ENCODE results near the gene UTS2.

The UTS2 gene

GRCh38 chr1:7827126-7827955 lies 25.5 kb downstream of the UTS2 start:
- no peaks in the 10 kb centered on the region for H3K4me1 ChIP-seq
- H3K9ac ChIP-seq, result no peak overlapping the region
- H3K27me3 ChIP-seq (ENCODE audit: control insufficient read depth, insufficient read depth, low read length), result no peaks in the 10 kb centered on the region
- no peak overlapping the region for H3K4me2 ChIP-seq (ENCODE audit: low read length)
- TF ChIP-seq, protein P1, sequence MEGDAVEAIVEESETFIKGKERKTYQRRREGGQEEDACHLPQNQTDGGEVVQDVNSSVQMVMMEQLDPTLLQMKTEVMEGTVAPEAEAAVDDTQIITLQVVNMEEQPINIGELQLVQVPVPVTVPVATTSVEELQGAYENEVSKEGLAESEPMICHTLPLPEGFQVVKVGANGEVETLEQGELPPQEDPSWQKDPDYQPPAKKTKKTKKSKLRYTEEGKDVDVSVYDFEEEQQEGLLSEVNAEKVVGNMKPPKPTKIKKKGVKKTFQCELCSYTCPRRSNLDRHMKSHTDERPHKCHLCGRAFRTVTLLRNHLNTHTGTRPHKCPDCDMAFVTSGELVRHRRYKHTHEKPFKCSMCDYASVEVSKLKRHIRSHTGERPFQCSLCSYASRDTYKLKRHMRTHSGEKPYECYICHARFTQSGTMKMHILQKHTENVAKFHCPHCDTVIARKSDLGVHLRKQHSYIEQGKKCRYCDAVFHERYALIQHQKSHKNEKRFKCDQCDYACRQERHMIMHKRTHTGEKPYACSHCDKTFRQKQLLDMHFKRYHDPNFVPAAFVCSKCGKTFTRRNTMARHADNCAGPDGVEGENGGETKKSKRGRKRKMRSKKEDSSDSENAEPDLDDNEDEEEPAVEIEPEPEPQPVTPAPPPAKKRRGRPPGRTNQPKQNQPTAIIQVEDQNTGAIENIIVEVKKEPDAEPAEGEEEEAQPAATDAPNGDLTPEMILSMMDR (IDR thresholded peaks at IDR 0.05), result no peak
- no peak overlapping the region for H3K4me3 ChIP-seq (ENCODE audit: low read depth, low read length)
- no peaks in the 10 kb centered on the region for H3K9me3 ChIP-seq (ENCODE audit: control insufficient read depth, low read length)
- H3K79me2 ChIP-seq, result no peaks in the 10 kb centered on the region
- H3K36me3 ChIP-seq (ENCODE audit: control insufficient read depth, insufficient read depth, low read length), result no peaks in the 10 kb centered on the region
- H3K27ac ChIP-seq, result no peak overlapping the region
- no peak overlapping the region for H2AFZ ChIP-seq

- Histone ChIP-seq H3K36me3 (ENCODE audit: control insufficient read depth, insufficient read depth, low read length) (no peaks in the 10 kb centered on the region), H3K9ac (no peak overlapping the region), H3K9me3 (ENCODE audit: control insufficient read depth, low read length) (no peaks in the 10 kb centered on the region), H3K79me2 (no peaks in the 10 kb centered on the region), H3K4me2 (ENCODE audit: low read length) (no peak overlapping the region), H2AFZ (no peak overlapping the region), H3K4me1 (no peaks in the 10 kb centered on the region), H3K27ac (no peak overlapping the region), H3K27me3 (ENCODE audit: control insufficient read depth, insufficient read depth, low read length) (no peaks in the 10 kb centered on the region), H3K4me3 (ENCODE audit: low read depth, low read length) (no peak overlapping the region)
- TF ChIP-seq, protein P1 (IDR thresholded peaks at IDR 0.05), result no peak
Measured at GRCh38 chr1:7826363-7826762, 26.5 kb downstream of the UTS2 start.

- no peaks in the 10 kb centered on the region for H3K36me3 ChIP-seq (ENCODE audit: control insufficient read depth, insufficient read depth, low read length)
- H3K27ac ChIP-seq, result no peak overlapping the region
- H3K4me3 ChIP-seq (ENCODE audit: low read depth, low read length), result no peak overlapping the region
- no peaks in the 10 kb centered on the region for H3K9me3 ChIP-seq (ENCODE audit: control insufficient read depth, low read length)
- H2AFZ ChIP-seq, result no peak overlapping the region
- H3K4me2 ChIP-seq (ENCODE audit: low read length), result no peak overlapping the region
- H3K9ac ChIP-seq, result no peak overlapping the region
- TF ChIP-seq, protein P1 (IDR thresholded peaks at IDR 0.05), result no peak
- H3K27me3 ChIP-seq (ENCODE audit: control insufficient read depth, insufficient read depth, low read length), result no peaks in the 10 kb centered on the region
- H3K4me1 ChIP-seq, result no peaks in the 10 kb centered on the region
- no peaks in the 10 kb centered on the region for H3K79me2 ChIP-seq
Measured at GRCh38 chr1:7824701-7825100, 28.2 kb downstream of the UTS2 start.

DNA sequence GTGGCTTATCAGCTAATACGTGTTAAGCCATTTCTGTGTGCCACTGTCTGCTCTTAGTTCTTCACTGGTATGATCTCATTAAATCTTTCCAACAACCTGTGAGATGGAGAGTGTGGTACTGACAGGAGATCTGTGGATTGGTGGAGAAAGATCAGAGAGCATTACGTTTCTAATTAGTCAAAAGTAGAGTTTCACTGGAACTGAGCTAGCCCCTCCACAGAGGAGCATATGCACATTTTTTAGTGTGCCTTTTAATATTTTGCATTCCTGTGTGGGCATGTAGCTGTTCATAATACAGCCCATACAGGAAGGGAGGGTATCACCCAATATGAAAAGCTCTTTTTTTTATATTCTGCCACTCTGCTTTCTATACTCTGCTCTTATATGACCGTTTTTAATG lies 31.6 kb downstream of the UTS2 start:
- Histone ChIP-seq H2AFZ (no peak overlapping the region), H3K27ac (no peak overlapping the region), H3K79me2 (no peaks in the 10 kb centered on the region), H3K27me3 (ENCODE audit: control insufficient read depth, insufficient read depth, low read length) (no peaks in the 10 kb centered on the region), H3K9ac (no peak overlapping the region), H3K4me2 (ENCODE audit: low read length) (no peak overlapping the region), H3K36me3 (ENCODE audit: control insufficient read depth, insufficient read depth, low read length) (no peaks in the 10 kb centered on the region), H3K4me3 (ENCODE audit: low read depth, low read length) (no peak overlapping the region), H3K4me1 (no peaks in the 10 kb centered on the region), H3K9me3 (ENCODE audit: control insufficient read depth, low read length) (no peaks in the 10 kb centered on the region)
- TF ChIP-seq, protein P1 (IDR thresholded peaks at IDR 0.05), result no peak

Measured in parathyroid adenoma (tissue), 2 donors.